Caki2 (cell line): ENCODE results near the gene IVNS1ABP. TPM values are rescaled to one million over a fixed set of nuclear protein-coding genes. Genes with fewer than 3 reads are reported as not detected.
A peak's percentile ranks its signal among the peaks of the same experiment; 100 is the strongest.
"Not testable (repeated sequence)": the region's sequence is repeated elsewhere in the genome, so short reads cannot be mapped to it uniquely, and the experiment has no call there.

ENCODE experiments used
- DNase-seq: peaks from one replicate; pipeline ENCODE4 v3.0.0-alpha.2; 2015; ENCODE audit warnings: low read depth
- in situ Hi-C: cut with HindIII; loops from 2 replicates; pipeline ENCODE4 v1.10.0; 2016; ENCODE audit warnings: low sequenced_read_pairs, low pct_unique_long_range_greater_than_20kb, mixed read lengths
- total RNA-seq: library from RNA; depleted of rRNA; stranded (reverse); fragments of >200 nt; shearing (Covaris generic); gene quantifications from 2 replicates; pipeline ENCODE4 v1.2.3, GENCODE V29; 2014; ENCODE audit warnings: low replicate concordance; rRNA removed

Gene IVNS1ABP
- 96.4 and 108 TPM in 2 replicates for total RNA-seq

DNA sequence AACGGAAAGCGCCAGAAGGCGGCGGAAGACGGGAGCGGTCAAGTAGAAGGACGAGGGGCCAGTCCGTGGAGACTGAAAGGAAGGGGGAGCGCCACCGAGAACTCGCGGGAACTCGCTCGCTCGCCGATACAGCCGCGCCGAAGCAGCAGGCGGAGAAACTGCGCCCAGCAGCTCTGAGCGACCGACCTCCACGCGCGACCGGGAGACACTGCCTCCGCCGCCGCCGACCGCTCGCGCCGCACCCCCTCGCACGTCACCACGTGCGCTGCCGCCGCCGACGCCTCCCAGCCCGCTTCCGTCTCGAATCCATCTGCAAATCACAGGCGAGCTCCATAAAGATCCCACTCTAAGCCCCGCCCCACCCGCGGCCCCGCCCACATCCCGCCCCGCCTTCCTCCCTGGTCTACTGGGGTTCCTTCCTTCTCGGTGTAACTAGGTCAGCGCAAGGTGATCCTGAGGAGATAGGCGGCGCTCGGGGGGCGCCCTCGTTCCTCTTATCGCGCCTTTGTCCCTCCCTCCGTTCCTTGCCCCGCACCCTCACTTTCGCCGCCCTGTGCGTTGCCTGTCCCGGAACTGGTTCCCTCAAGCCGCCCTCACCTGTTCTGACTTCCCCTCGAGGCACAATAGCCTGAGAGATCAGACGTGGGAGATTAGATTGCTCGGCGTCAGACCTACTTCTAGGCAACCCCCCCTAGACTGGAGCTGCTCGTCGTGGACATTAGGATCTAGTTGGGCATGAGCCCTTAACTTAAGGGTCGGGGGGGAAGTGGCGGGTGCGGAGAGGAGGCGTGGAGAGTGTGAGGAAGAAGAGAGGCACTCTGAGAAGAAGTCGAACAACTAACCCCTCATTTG, at the start of gene IVNS1ABP:
TSS of gene IVNS1ABP (minus strand) at position 210 of the 852 bp plus-strand sequence. CDS start 7,750 bp downstream, outside the sequence.
- in situ Hi-C loops: no loop called here

DNA sequence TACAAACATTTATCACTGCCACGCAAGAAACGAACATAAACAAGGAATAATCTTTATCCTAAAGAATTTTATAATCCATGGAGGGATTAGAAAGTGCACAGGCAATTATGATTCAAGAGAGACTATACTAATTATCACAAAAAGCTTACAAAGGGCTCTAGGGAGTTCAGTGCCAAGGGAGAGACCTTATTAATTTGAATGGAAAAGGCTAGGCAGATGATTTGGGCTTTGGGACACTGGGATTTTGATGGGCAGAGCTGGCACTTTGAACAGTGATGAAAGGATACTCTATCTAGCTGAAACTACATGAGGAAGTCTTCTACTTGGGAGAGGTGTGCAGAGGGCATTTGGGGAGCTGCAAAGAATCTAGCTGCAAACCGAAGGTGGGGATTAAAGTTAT, 48.9 kb upstream of the IVNS1ABP start:
- DNase-seq: no peak
- in situ Hi-C loops: no loop called here

More for the DNA sequence above, at the start of gene IVNS1ABP:
- DNase-seq: peak; percentile 95

DNA sequence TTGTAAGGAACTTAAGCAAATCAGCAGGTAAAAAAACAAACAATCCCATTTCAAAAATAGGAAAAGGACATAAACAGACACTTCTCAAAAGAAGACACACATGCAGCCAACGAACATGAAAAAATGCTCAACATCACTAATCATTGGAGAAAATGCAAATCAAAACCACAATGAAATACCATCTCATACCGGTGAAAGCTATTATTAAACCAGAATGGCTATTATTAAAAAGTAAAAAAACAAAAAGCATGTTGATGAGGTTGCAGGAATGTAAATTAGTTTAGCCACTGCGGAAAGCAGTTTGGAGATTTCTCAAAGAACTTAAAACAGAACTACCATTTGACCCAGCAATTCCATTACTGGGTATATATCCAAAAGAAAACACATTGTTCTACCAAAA, 47.5 kb upstream of the IVNS1ABP start:
- DNase-seq, in situ Hi-C loops: not testable (repeated sequence)

DNA sequence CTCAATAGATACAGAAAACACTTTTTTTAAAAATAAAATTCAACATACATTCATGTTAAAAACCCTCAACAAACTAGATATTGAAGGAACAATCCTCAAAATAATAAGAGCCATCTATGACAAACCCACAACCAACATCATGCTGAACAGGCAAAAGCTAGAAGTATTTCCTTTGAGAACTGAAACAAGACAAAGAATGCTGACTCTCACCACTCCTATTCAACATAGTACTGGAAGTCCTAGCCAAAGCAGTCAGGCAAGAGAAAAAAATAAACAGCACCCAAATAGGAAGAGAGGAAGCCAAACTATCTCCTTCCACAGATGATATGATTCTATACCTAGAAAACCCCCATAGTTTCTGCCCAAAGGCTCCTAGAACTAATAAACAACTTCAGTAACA, 46.2 kb upstream of the IVNS1ABP start:
- in situ Hi-C loops: no loop called here

DNA sequence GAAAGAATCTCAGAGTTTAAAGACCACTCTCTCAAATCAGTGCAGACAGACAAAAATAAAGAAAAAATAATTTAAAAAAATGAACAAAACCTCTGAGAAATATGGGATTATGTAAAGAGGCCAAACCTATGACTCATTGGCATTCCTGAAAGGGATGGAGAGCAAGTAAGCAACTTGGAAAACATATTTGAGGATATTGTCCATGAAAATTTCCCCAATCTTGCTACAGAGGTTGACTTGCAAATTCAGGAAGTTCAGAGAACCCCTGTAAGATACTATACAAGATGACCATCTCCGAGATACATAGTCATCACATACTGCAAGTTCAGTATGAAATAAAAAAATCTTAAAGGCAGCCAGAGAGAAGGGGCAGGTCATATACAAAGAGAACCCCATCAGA, 43.7 kb upstream of the IVNS1ABP start:
- no peak for DNase-seq
- in situ Hi-C loops: no loop called here

More for the DNA sequence above, 46.2 kb upstream of the IVNS1ABP start:
- no peak for DNase-seq

DNA sequence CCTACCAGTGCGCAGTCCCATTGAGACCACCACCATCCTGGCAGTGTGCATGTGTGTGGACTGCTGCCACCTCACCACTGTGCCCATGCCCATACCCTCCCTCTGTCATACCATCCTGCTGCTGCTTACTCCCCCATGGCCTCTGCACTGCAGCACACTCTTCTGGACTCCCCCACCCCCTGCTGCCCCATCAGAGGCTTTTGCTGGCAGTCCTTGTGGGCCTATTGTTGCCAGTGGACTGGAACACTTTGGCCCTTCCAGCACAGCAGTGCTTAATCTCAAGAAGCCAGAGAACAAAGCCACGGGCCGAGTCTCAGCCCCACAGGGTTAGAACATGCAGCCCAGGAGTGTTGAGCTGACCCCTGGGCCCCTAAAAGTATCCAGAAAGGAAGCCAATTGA, 41.9 kb upstream of the IVNS1ABP start:
- DNase-seq: no peak
- in situ Hi-C loops: no loop called here

DNA sequence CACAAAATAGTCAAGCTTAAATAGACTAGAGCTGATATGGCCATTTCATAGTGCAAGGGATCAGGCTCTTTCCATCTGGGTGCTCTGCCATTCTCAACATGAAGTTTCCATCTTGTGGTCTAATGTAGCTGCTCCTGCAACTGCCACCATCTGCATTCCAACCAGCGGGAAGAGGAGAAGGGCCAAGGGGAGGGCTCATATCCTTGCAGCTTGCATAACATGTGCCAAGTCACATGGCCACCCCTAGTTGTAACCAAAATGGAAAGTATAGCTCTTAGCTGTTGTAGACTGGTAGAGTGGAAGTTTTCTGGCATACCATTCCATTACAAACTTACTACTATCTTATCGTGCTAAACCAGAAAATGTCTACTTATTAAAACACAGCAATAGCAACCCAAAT, 38.9 kb upstream of the IVNS1ABP start:
- in situ Hi-C loops: no loop called here
- no peak for DNase-seq

DNA sequence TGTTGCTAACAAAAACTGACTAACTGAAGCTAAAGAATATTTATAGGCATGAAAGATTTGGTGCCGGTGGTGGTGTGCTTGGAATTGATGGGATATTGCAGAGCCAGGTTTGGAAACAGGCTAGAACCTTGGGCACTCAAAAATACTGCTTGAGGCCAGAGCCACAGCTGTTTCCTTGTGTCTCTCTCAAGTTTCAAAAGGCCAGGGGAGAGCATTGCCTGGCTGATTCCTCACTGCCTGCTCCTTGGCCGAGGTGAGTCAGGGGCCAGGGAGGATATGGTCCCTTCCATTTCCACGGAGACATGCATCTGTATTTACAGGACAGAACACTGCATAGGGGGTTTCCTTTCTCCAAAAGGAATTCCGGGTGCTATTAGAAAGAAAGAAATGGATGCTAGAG, 36.1 kb upstream of the IVNS1ABP start:
- no peak for DNase-seq
- in situ Hi-C loops: no loop called here

DNA sequence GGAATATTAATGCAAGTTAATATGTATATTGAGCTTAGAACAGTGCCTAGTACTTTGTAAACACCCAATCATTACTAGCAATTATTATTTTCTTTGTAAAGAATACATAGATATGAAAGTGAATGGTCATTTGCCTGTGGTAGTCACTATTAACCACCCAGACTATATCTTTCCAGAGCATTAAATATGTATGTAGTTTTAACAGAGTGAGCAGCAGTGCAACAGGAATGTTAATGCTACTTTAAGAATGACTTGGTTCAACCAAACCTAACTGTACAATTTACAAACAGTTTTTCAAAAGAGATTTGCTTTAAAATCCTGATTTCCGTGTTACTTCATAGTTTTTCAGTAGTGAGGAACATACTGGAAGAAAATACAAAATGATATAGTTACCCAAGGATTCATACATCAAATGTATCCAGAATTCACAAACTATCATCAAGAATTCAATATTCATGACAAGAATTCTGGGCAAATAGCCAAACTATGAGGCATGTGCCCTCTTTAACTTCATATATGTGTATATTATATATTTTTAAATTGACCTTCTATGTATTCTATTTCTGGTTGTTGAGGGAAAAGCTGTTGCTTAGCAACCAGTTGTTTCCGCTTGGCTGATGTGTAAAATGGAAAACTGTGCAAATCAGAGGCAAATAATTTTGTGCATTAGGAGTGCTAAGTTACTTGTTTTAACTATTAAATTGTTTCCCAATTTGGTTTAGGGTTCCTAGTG, 34.9 kb upstream of the IVNS1ABP start:
- in situ Hi-C loops: no loop called here
- DNase-seq: no peak

DNA sequence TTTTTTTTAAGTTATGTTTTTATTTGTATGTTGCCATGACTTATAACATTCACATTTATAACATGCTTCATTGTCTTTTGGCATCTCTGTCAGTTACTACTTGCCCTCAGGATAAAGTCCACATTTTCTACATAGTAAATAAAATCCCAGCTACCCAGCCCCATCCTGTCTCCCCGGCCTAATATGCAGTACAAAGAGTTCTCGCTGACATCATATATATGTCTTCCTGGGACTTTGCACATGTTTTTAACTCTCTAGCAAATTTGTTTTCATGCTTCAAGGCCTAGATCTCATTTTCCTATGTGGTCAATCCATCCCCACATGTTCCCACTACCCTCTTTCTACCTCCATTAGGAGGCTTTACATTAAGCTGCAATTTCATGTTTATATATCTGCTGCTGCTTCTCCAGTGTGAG, 33.0 kb upstream of the IVNS1ABP start:
- no peak for DNase-seq
- in situ Hi-C loops: no loop called here

DNA sequence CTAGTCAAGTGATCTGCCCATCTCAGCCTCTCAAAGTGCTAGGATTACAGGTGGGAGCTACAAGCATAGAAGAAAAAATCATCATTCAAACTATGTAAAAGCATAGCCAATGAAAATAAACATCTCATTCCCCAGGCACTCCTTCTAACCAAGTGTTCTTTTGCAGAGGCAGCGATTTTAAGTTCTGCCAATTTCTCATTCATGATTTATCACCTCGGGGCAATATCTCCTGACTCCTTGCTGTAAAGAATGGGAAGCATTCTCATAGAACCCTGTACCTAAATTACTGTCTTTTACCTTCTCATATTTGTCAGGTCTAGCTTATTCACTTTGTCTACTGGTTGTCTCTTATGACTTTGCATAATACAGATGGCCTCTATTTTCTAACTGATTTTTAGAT, 32.5 kb upstream of the IVNS1ABP start:
- no peak for DNase-seq
- in situ Hi-C loops: no loop called here

DNA sequence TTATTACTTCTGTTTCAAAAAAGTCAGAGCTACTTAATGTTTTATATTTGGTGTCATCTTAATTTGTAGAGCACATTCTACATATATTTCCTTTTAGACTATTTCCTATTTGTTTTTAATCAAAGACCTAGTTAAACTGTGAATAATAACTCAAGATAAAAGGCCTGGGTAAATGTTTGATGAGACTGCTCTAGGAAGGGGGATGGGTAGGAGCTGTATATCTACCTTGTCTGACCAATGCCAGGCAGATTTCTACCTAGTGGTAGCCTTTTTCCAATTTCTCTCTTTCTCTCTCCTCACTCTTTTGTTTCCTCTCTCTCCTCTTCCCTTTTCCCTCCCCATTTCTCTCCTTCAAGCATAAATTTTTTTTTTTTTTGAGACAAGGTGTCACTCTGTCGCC, 31.9 kb upstream of the IVNS1ABP start:
- in situ Hi-C loops: no loop called here
- DNase-seq: no peak

DNA sequence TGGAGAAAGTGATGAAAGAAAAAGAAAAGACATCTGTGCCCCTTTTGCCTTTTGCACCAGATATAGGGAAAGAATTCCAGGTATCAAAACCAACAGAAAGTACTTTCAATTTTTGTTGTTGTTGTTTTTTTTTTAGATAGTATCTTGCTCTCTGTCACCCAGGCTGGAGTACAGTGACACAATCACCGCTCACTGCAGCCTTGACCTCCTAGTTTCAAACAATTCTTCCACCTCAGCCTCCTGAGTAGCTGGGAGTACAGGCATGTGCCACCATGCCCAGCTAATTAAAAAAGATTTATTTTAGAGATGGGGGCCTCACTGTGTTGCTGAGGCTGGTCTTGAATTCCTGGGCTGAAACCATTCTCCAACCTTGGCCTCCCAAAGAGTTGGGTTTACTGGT, 31.3 kb upstream of the IVNS1ABP start:
- in situ Hi-C loops: no loop called here
- no peak for DNase-seq

DNA sequence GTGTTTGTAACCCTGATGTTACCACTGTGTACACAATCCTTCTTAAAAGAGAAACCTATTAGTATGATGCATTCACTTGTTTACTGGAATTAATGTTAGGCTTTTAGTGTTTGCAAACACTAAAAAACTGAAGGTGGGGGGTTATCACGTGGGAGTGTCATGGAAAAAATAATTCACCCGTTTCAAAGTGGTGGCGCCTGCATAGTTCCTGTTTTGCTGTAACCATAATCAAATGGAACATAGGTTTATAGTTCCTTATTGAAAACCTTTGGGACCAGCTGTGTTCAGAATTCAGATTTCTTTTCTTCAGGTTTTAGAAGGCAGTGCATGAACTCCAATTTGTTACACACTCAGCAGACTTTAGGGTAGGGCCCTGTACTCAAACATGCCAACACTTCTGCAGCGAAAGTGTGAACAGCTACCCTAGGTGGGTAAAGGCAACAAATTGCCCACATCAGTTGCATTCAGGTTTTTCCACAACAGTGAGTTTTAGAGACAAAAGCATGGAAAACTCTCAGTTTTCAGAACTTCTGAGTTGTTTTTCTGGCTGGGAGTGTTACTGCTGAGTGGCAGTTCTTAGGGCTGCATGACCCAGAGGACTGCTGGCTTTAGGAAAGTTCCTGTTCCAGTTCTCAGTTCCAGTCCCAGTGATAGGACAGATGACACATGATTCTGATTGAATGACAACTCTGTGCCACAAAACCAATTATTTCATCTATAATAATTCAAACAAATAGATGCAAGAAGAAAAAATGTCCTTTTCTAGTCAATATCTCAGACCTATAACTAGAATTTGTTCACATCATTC, 29.1 kb upstream of the IVNS1ABP start:
- in situ Hi-C loops: no loop called here
- DNase-seq: no peak

DNA sequence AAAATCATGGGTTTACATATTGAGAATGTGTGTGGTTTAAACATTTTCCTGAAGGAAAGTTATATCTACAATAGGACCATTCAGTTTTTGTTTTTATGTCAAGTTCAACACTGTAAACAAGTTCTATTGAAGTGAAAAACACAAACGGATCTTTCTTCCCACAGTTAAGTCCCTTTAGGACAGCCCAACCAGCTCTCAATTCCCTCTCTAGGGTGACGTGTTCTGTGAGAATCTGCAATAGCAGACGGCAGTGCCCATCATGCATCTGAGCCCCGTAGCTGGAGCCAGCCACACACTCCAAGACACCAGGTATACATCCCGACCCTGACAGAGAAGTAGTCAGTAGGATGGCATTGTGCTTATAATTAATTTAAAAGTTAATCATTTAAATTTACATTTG, 26.3 kb upstream of the IVNS1ABP start:
- in situ Hi-C loops: no loop called here

DNA sequence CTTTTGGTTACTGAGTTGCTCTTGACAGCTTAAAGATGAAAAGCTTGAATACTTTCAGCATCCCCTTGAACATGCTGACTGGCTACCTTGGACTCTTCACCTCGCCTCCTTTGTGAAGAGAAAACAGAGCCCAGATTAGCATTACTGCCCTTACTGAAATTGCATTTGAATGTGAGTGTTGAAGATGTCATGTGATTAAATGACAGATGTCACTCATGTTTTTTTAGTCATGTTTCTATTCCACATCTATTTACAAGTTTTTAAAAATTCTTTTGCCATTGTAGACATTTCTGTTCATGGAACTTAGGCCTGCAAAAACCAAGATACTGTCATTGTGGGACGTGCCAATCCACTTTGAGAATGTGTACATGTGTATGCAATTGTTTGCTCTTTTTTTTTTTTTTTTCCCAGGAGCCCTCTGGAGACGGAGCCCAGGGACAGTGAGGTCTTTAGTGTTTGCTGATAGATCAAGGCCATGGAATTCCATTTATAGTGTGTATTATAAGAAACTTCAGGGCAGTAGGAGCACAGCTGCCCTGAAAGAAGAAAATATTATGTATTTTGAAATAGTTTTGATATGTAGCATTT, 25.7 kb upstream of the IVNS1ABP start:
- DNase-seq: no peak
- in situ Hi-C loops: no loop called here

More for the DNA sequence above, 26.3 kb upstream of the IVNS1ABP start:
- DNase-seq: no peak

DNA sequence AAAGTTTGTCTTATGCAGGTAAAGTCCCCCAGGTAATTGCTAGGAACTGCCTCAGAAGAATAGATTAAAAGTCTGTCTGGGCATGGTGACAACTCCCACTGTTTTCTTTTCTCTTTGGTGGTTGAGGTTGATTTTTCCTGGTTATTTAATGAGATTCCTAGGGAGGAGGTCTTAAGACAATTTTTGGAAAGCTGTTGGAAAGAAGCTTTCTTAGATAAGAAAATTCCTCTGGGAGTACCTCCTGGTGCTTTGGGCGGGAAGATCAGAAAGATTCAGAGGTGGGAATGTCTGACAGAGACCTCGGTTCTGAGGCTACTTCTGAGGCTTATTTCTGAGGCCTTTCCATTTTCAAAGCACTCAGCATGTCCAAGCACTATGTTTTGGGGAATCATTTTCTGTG, 25.0 kb upstream of the IVNS1ABP start:
- no peak for DNase-seq
- in situ Hi-C loops: no loop called here

DNA sequence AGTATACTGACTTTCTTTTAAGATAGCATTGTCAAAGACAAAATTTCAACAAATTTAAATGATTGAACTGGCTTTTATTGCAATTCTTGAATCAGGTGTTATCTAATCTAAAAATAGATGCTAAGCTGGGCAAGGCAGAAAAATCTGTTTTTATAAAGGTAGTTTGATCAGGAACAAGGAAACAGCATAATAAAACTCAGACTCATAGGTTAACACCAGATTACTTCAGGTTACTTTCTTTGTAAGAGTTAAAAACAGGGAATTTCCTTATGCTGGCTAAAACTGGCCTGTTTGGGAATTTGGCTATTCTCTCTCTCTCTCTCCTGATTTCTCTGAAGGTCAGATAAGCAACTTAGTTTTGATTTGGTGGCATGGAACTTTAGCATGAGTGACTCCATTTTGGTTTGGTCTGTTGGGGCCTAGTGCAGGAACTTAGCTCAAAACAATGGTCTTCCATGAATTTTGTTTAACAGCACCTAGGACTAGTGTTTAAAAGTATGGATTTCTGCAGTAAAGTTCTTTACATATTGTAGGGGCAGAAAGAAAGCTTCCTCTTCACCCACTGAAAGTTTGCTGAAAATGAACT, 24.2 kb upstream of the IVNS1ABP start:
- in situ Hi-C loops: no loop called here
- DNase-seq: no peak
